HL-60/S4 treated with phorbol 12-myristate 13-acetate at 8.2 ng/mL for 4 days and 3 days (cell line): ENCODE measurements around the gene IFT52.

ENCODE experiments used
- in situ Hi-C: fragments of 300-500 bp; cut with MboI; formaldehyde crosslinking; loops from 2 replicates; pipeline ENCODE4 v1.15.0; 2022; ENCODE audit warnings: low sequenced_read_pairs

IFT52 gene

DNA sequence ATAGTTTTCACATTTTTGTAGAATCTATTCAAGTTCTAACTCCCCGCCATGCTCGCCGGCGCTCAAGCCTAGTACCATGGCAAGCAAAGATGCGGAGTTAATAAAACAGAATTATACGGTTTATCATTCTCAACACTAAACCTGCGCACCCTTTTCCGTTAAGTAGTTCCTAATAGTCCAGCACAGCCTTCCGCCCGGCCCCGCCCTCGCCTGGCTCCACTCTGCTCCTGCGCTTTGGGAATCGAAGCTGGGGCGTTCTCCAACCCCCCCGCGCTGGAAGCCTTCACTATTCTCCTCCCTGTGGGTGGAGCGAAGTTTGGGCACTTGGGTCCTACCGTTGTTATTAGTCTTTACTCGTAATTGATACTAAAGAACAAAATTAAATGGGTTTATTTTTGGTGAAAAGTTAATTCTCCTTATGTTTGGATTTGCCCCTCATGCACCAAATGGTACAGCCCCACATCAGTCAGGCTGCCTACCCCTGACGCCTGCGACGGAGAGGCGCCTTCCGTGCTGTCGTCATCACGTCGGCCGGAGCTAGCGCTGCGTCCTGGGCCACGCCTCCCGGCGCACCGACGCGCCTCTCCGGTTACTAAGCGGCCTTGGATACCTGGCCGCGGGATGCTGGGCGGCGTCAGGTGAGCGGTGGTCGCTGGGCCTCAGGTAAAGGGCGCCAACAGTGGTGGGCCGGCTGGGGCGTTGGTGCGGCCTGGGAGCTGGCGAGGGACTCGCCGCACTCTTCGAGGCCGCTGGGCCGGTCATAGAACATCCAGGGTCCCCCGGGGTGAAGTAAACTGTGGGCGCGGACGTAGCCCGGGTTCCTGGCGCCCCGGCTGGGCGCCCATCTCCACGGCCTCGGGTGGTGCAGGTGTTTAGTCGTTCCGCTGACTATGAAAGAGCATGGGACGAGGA is at the start of gene IFT52:
TSS of gene IFT52 (plus strand) at position 546 of the 912 bp plus-strand sequence. CDS start 3,762 bp downstream, outside the sequence.
- in situ Hi-C loops, result no loop called here

DNA sequence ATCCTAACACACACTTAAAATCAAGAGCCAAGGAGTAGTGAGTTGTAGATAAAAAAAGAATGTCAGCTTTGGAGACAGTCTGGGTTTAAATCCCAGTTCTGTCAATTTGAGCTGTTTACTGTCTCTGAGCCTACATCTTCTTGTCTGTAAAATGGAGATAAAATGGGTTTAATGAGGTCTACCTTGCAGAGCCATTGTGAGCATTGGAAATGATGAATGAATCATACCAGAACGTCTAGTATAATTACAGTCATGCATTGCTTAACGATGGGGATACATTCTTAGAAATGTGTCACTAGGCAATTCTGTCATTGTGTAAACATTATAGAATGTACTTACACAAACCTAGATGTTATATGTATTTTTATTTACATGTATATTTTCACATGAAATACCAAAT is 49.5 kb upstream of the IFT52 start:
- in situ Hi-C loops, result loop anchor here (25.0 kb wide), 1 partner anchor 546 kb away; no protein-coding TSS in a partner anchor

GRCh38 chr20:43542161-43542560 is 48.6 kb upstream of the IFT52 start:
- in situ Hi-C loops, result loop anchor here (25.0 kb wide), 1 partner anchor 545 kb away; no protein-coding TSS in a partner anchor

- in situ Hi-C loops, result loop anchor here (25.0 kb wide), 1 partner anchor 545 kb away; no protein-coding TSS in a partner anchor
Observed at GRCh38 chr20:43542674-43543073, 48.1 kb upstream of the IFT52 start.

- in situ Hi-C loops, result loop anchor here (25.0 kb wide), 1 partner anchor 544 kb away; no protein-coding TSS in a partner anchor
Observed at GRCh38 chr20:43543138-43543537, 47.6 kb upstream of the IFT52 start.

GRCh38 chr20:43544501-43544900 is 46.2 kb upstream of the IFT52 start:
- in situ Hi-C loops, result loop anchor here (25.0 kb wide), 1 partner anchor 543 kb away; no protein-coding TSS in a partner anchor

GRCh38 chr20:43545837-43546578 is 44.7 kb upstream of the IFT52 start:
- in situ Hi-C loops, result loop anchor here (25.0 kb wide), 1 partner anchor 541 kb away; no protein-coding TSS in a partner anchor

DNA sequence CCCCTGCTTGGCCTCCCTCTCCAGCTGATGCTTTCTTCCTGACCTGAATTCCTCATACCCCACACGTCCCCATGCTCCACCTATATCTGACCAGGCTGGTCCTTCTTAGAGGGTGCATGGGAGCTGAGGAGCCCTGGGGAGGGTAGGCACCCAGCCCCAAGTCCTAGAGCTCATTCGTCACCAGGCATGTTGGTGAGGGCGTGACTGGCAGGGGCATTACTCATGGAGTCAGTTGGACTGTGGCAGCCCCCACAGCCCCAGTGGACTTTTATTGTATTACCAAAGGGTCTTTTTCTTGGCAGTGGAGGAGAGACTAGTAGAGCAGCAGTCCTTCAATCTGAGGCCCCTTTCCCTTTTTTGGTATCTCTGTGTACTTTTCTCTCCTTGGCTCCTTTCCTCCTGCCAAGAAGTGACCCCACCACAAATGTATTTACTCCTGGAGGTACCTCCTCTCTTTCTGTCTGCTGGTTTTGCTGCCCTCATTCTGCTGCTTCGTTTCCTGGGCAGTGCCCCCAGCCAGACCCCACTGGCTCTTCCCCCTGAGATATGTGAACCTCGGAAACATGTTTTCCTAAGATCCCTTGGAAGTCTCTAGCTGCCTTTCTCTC is 42.4 kb upstream of the IFT52 start:
- in situ Hi-C loops, result loop anchor here (25.0 kb wide), 1 partner anchor 539 kb away; no protein-coding TSS in a partner anchor

GRCh38 chr20:43549416-43550065 is 41.2 kb upstream of the IFT52 start:
- in situ Hi-C loops, result loop anchor here (25.0 kb wide), 1 partner anchor 538 kb away; no protein-coding TSS in a partner anchor

DNA sequence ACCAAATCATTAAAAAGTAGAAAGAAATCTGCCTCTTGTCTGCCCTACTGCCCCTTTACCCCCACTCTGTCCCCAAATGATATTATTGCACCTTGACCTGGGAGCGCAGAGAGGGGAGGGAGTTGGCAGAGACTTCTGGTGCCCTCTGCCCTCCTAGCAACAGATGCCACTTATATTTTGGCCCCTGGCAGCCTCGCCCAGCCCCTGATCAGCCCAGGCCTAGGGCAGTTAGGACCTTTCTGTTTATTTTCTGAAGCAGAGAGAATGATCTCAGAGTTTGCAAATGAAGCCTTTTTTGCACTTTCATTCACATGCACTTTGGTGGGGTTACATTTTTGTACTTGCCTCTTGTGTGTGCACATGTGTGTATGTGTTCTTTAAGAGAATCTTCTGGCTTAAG is 40.3 kb upstream of the IFT52 start:
- in situ Hi-C loops, result no loop called here

DNA sequence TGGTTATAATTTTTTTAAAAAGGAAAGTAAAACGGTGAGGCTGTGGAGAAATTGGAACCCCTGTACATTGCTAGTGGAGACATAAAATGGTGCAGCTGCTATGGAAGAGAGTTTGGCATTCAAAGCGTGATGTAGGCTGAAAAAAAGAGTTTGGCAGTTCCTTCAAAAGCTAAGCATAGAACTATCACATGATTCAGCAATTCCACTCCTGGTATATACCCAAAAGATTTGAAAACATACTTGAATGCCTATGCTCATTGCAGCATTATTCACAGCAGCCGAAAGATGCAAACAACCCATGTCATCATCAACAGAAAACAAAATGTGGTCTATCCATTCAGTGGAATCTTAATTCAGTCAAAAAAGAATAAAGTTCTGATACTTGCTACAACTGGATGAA is 36.4 kb upstream of the IFT52 start:
- in situ Hi-C loops, result no loop called here

GRCh38 chr20:43558412-43559146 is 32.2 kb upstream of the IFT52 start, which contains the start of gene SGK2:
Gene SGK2 (plus strand): TSS chr20:43559027. CDS start chr20:43566496, 7,469 bp downstream.
- in situ Hi-C loops, result no loop called here

DNA sequence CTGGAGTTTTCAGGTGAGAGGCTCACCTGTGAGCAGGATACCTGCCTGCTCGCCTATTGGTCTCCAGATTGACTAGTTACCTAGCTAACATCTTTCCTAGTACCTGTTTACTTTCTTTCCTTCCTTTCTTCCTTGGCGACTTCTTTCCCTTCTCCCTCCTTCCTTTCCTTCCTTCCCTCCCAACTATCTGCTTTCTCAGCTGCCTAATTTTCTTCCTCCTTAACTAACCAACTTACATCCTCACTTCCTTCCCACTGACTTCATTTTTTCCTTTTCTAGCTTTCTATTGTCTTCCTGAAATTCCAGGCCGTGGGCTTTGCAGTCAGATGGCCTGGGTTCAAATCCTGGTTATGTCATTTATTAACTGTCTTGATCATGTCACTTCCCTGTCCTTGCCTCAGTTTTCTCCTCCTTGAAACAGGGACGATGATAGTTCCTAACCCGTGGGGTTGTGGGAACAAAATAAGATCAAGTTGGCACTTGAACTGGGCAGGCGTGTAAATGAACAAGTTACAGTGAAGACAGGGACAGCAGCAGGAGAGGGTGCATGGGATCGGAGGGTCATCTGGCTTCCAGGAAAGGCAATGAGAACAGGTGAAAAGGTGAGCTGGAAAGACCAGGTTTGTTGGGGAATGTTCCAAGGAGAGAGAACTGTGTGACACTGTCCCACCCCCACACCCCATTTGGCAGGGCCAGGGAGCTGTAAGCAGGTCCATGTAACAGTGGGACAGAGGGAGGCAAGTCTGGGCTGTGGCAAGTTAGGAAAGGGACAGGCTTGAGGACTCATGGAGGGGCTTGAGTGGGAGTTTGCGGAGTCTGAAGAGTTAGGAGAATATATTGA is 31.4 kb upstream of the IFT52 start:
- in situ Hi-C loops, result no loop called here

GRCh38 chr20:43560974-43561373 is 29.8 kb upstream of the IFT52 start:
- in situ Hi-C loops, result no loop called here

DNA sequence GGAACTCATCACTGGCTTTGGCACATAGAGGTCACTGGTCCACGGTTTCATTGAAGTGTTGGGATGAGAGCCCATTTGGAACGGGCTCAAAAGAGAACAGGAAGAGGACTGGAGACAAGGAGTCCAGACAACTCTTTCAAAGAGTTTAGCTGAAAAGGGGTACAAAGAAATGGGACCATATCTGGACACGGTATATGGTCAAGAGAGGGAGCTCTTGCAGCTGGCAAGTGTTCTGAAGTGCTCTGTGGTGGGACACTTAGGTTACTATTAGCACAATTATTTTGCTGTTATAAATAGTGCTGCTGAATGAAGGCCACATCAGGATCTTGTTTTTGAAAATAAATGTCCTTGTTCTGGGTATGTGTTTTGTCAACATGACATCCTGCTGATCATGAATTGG is 27.3 kb upstream of the IFT52 start:
- in situ Hi-C loops, result no loop called here

DNA sequence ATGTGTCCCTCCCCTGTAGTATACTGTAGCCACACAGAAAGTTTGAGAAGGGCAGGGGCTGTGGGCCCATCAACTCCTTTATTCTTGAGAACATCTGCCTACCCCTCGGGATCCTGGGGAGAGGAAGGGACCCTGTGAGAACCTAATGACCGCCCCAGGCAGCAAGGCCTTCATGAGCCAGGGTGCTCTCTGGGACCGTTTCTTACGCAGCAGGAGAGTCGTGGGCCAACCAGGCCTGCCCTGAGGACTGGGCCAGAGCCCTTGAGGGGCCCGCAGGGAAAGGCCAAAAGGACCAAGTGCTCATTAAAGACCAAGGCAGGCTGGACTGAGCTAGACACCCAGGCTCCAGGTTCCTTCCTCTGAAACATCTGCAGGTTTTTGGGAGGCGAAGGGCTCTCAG is 26.7 kb upstream of the IFT52 start:
- in situ Hi-C loops, result no loop called here

DNA sequence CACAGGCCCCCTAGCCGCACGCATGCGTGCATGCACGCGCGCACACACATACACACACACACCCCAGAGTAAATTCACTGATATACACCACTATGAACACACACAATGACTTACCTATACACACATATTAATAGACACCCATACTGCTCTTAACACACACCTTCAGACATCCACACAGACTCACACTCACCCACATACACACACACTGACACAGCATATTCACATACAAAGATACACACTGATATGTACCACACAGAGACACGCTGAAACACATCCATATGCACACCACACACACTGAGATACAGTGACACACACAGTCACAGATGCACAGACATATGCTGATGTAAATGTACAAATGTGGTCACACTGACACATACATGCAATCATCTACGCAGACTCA is 26.3 kb upstream of the IFT52 start:
- in situ Hi-C loops, result no loop called here

GRCh38 chr20:43564993-43565757 is 25.6 kb upstream of the IFT52 start:
- in situ Hi-C loops, result no loop called here
